Measurements from ENCODE around the gene KCNMA1.

The KCNMA1 gene

DNA sequence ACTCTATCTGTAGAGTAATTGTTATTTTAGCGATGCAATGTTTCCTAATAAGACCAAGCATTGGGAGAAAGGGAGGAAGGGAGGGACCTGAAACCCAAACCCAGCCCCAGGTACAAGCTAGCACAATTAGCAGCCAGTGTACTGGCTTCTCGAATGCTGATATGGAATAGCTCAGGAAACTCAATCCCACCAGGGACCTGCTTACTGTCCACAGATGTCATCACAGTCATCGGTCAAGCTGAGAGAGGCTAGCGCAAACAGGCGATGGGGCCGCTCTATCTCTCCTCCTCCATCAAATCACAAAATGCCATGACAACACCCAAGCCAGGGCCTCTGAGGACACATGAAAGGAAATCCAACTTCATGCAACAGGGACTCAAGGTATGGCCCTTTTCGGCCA, 192.1 kb downstream of the KCNMA1 start:
- no peaks in the 10 kb centered on the region for H3K36me3 ChIP-seq (ENCODE audit: control insufficient read depth, insufficient read depth, low read length)
- no peak for DNase-seq

DNA sequence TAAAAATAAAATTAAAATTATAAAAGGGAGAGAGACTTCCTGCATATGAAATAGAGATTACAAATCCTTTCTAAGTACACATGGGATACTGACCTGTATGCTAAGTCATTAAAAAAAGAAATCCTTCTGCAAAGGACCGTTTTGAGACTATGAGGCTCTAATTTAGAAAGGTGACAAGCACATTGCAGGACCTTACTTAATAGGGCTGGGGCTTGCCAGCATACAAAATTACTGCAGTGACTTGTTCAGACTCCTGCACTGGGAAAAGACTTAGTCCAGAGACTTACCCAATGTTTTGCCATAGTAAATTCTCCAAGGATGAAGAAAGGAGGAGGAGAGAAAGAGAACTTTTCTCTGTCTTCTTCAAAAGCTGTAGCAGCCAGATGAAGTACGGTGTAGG, 193.6 kb downstream of the KCNMA1 start:
- Histone ChIP-seq H3K4me1 (ENCODE audit: control insufficient read depth, low read depth, low read length) (peaks cover 6% of the 10 kb centered on the region), H3K4ac (ENCODE audit: low read depth, low read length) (no peak overlapping the region), H2BK15ac (replicated peaks; ENCODE audit: low read depth) (no peak overlapping the region), H2AK5ac (ENCODE audit: low read length) (no peak overlapping the region), H3K9ac (ENCODE audit: low read length) (no peak overlapping the region), H3K27ac (ENCODE audit: low read depth, low read length) (no peak overlapping the region), H3K79me1 (ENCODE audit: low read length) (no peaks in the 10 kb centered on the region), H2BK120ac (ENCODE audit: low read depth, low read length) (no peak overlapping the region), H3K56ac (ENCODE audit: low read length) (no peak overlapping the region), H3K4me3 (ENCODE audit: low read length) (no peak overlapping the region), H3K18ac (ENCODE audit: low read length) (no peak overlapping the region), H3K27me3 (ENCODE audit: insufficient read depth, low read length, poor library complexity) (no peaks in the 10 kb centered on the region), H2BK5ac (ENCODE audit: low read length) (no peak overlapping the region), H3K23ac (ENCODE audit: low read length) (no peak overlapping the region), H4K8ac (ENCODE audit: low read depth, low read length) (no peak overlapping the region), H3K79me2 (ENCODE audit: control insufficient read depth, insufficient read depth, low read length) (no peaks in the 10 kb centered on the region), H3K4me2 (ENCODE audit: low read length) (no peak overlapping the region), H4K5ac (ENCODE audit: low read length) (no peak overlapping the region), H3K36me3 (ENCODE audit: control insufficient read depth, insufficient read depth, low read length) (no peaks in the 10 kb centered on the region)
- no peak for DNase-seq
- no CpG with 5 or more reads among the region's 2 CpGs for WGBS (ENCODE audit: extremely low coverage, insufficient coverage, low lambda C conversion rate)

More for the DNA sequence above, 192.1 kb downstream of the KCNMA1 start:
- Histone ChIP-seq H4K8ac (ENCODE audit: low read depth, low read length) (no peak overlapping the region), H2BK5ac (ENCODE audit: low read length) (no peak overlapping the region), H3K18ac (ENCODE audit: low read length) (no peak overlapping the region), H3K4me2 (ENCODE audit: low read length) (no peak overlapping the region), H2BK120ac (ENCODE audit: low read depth, low read length) (no peak overlapping the region), H3K79me1 (ENCODE audit: low read length) (no peaks in the 10 kb centered on the region), H3K4me1 (ENCODE audit: control insufficient read depth, low read depth, low read length) (peaks cover 6% of the 10 kb centered on the region), H3K23ac (ENCODE audit: low read length) (no peak overlapping the region), H4K5ac (ENCODE audit: low read length) (no peak overlapping the region), H3K27ac (ENCODE audit: low read depth, low read length) (no peak overlapping the region), H3K4me3 (ENCODE audit: low read length) (no peak overlapping the region), H2AK5ac (ENCODE audit: low read length) (no peak overlapping the region), H3K9ac (ENCODE audit: low read length) (no peak overlapping the region), H3K79me2 (ENCODE audit: control insufficient read depth, insufficient read depth, low read length) (no peaks in the 10 kb centered on the region), H3K56ac (ENCODE audit: low read length) (no peak overlapping the region), H3K27me3 (ENCODE audit: insufficient read depth, low read length, poor library complexity) (no peaks in the 10 kb centered on the region), H2BK15ac (replicated peaks; ENCODE audit: low read depth) (no peak overlapping the region), H3K4ac (ENCODE audit: low read depth, low read length) (no peak overlapping the region)
- WGBS (ENCODE audit: extremely low coverage, insufficient coverage, low lambda C conversion rate), result no CpG with 5 or more reads among the region's 7 CpGs

DNA sequence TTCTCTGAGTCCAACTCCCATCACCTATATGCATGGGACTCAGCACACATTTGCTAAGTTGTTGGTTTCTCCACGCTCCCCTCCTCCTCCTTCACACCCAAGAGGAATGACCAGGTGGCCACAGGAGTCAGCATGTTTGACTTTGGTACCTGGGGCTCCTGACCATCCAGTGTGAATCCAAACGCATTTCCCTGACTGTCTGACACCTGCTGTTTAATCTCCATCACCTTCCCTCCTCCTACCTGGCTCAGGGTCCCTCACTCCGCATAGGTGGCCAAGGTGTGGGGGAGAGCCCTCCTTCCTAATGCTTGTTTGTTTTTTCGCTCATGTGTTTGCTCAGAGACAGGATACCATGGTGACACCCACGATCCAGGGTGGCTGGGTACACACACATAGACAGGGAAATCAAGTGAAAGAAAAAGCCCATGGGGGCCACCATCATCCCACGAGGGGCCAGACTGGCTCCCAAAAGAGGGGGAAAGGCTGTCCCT, 194.9 kb downstream of the KCNMA1 start:
- Histone ChIP-seq H4K8ac (ENCODE audit: low read depth, low read length) (no peak overlapping the region), H4K5ac (ENCODE audit: low read length) (no peak overlapping the region), H3K79me2 (ENCODE audit: control insufficient read depth, insufficient read depth, low read length) (no peaks in the 10 kb centered on the region), H3K79me1 (ENCODE audit: low read length) (no peaks in the 10 kb centered on the region), H3K36me3 (ENCODE audit: control insufficient read depth, insufficient read depth, low read length) (no peaks in the 10 kb centered on the region), H3K18ac (ENCODE audit: low read length) (no peak overlapping the region), H2AK5ac (ENCODE audit: low read length) (no peak overlapping the region), H3K4ac (ENCODE audit: low read depth, low read length) (no peak overlapping the region), H3K27ac (ENCODE audit: low read depth, low read length) (no peak overlapping the region), H3K4me1 (ENCODE audit: control insufficient read depth, low read depth, low read length) (peaks cover 6% of the 10 kb centered on the region), H3K27me3 (ENCODE audit: insufficient read depth, low read length, poor library complexity) (no peaks in the 10 kb centered on the region), H3K56ac (ENCODE audit: low read length) (no peak overlapping the region), H3K23ac (ENCODE audit: low read length) (no peak overlapping the region), H3K4me3 (ENCODE audit: low read length) (no peak overlapping the region), H3K4me2 (ENCODE audit: low read length) (no peak overlapping the region), H2BK15ac (replicated peaks; ENCODE audit: low read depth) (no peak overlapping the region), H3K9ac (ENCODE audit: low read length) (no peak overlapping the region), H2BK5ac (ENCODE audit: low read length) (no peak overlapping the region), H2BK120ac (ENCODE audit: low read depth, low read length) (no peak overlapping the region)
- no CpG with 5 or more reads among the region's 6 CpGs for WGBS (ENCODE audit: extremely low coverage, insufficient coverage, low lambda C conversion rate)
- peak; percentile 34 for DNase-seq

DNA sequence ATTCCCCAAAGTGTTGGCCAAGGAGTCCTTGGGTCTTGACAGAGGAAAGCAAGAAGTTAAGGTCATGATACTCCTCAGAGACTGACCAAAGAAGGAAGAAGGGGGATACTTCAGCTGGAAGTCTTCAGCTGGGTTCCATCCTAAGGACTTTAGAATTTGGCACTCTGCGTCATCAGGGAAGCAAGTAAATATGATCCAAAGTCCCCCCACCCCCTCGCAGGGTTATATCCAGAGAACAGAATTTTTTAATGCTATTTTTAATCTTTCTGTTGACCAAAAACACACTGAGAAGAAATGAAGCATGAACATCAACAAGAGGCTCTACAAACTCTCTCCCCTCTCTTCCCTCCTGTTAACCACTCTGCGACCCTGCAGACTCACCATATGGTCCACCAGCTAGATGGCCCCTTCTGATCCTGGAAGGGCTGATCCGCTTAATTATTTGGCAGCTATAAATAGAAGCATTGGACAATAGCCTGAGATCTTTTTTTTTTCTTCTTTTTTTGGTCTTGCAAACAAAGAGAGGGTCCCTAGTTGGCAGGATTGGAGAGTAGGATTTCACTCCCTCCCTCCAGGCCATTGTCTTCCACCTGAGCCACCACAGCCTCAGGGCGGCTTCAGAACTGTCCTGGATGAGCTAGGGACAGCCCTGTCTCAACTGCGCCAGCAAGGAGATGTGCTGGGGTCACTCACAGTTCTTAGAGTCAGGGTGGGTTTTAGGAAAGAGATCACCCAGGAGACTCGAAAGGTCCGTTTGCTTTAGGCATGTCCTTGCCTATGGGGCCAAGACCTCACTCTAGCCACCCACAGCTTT, 196.0 kb downstream of the KCNMA1 start:
- Histone ChIP-seq H3K79me2 (ENCODE audit: control insufficient read depth, insufficient read depth, low read length) (no peaks in the 10 kb centered on the region), H3K27me3 (ENCODE audit: insufficient read depth, low read length, poor library complexity) (no peaks in the 10 kb centered on the region), H2BK5ac (ENCODE audit: low read length) (no peak overlapping the region), H3K23ac (ENCODE audit: low read length) (peak overlapping the region; percentile 35), H3K27ac (ENCODE audit: low read depth, low read length) (no peak overlapping the region), H3K4me3 (ENCODE audit: low read length) (no peak overlapping the region), H3K36me3 (ENCODE audit: control insufficient read depth, insufficient read depth, low read length) (no peaks in the 10 kb centered on the region), H3K79me1 (ENCODE audit: low read length) (no peaks in the 10 kb centered on the region), H2BK120ac (ENCODE audit: low read depth, low read length) (no peak overlapping the region), H3K9ac (ENCODE audit: low read length) (no peak overlapping the region), H4K8ac (ENCODE audit: low read depth, low read length) (no peak overlapping the region), H2BK15ac (replicated peaks; ENCODE audit: low read depth) (no peak overlapping the region), H3K18ac (ENCODE audit: low read length) (no peak overlapping the region), H3K4me1 (ENCODE audit: control insufficient read depth, low read depth, low read length) (peaks cover 6% of the 10 kb centered on the region), H3K4ac (ENCODE audit: low read depth, low read length) (no peak overlapping the region), H3K4me2 (ENCODE audit: low read length) (no peak overlapping the region), H4K5ac (ENCODE audit: low read length) (no peak overlapping the region), H2AK5ac (ENCODE audit: low read length) (no peak overlapping the region), H3K56ac (ENCODE audit: low read length) (no peak overlapping the region)
- peak; percentile 54 for DNase-seq
- no CpG with 5 or more reads among the region's 8 CpGs for WGBS (ENCODE audit: extremely low coverage, insufficient coverage, low lambda C conversion rate)

DNA sequence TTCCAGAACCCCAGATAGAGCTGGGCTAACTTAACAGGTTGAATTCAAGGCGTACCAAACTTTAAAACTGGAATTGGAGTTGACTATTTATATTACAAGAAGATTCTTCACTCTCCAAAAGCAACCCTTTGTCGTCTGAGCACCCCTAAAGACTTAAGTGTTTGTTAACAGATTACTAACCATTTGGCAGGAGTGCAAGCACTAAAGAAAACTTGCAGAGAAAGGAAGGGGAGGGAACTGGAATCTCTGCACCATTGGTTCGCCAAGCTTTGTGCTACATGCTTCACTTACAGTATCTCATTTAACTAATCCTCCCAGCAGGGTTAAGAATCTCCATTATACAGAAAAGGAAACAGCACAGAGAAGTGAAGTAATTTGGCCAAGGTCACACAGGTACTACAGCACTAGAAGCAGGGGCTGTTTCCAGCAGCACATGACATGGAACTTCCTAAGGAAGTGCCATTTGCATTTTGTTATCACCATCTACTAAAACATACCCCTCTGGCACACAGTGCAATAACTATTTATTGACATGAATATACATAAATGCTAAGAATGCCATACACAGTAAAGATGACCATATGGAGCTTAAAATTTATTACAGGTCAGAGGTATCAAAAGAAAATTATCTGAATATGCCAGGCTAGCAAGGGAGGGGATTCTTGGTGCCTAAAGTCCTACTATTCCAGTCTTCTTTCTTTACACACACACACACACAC, 201.2 kb downstream of the KCNMA1 start:
- H3K27me3 ChIP-seq (ENCODE audit: insufficient read depth, low read length, poor library complexity), result no peaks in the 10 kb centered on the region
- no peak overlapping the region for H2BK15ac ChIP-seq (replicated peaks; ENCODE audit: low read depth)
- H2BK5ac ChIP-seq (ENCODE audit: low read length), result no peak overlapping the region
- H2BK120ac ChIP-seq (ENCODE audit: low read depth, low read length), result no peak overlapping the region
- H3K18ac ChIP-seq (ENCODE audit: low read length), result no peak overlapping the region
- H3K4me2 ChIP-seq (ENCODE audit: low read length), result no peak overlapping the region
- DNase-seq, result no peak
- H4K8ac ChIP-seq (ENCODE audit: low read depth, low read length), result no peak overlapping the region
- no peak overlapping the region for H4K5ac ChIP-seq (ENCODE audit: low read length)
- H3K4me1 ChIP-seq (ENCODE audit: control insufficient read depth, low read depth, low read length), result no peaks in the 10 kb centered on the region
- no peak overlapping the region for H3K9ac ChIP-seq (ENCODE audit: low read length)
- WGBS (ENCODE audit: extremely low coverage, insufficient coverage, low lambda C conversion rate), result no CpG with 5 or more reads among the region's 3 CpGs
- no peak overlapping the region for H3K4ac ChIP-seq (ENCODE audit: low read depth, low read length)
- H3K56ac ChIP-seq (ENCODE audit: low read length), result no peak overlapping the region
- H2AK5ac ChIP-seq (ENCODE audit: low read length), result no peak overlapping the region
- H3K23ac ChIP-seq (ENCODE audit: low read length), result no peak overlapping the region
- no peaks in the 10 kb centered on the region for H3K36me3 ChIP-seq (ENCODE audit: control insufficient read depth, insufficient read depth, low read length)
- no peak overlapping the region for H3K4me3 ChIP-seq (ENCODE audit: low read length)
- H3K79me1 ChIP-seq (ENCODE audit: low read length), result no peaks in the 10 kb centered on the region
- no peak overlapping the region for H3K27ac ChIP-seq (ENCODE audit: low read depth, low read length)
- H3K79me2 ChIP-seq (ENCODE audit: control insufficient read depth, insufficient read depth, low read length), result no peaks in the 10 kb centered on the region

Measured in mesendoderm (in vitro differentiated cells).